HEK293T (cell line): ENCODE data around the gene SC5D.

Experiments
- CTCF ChIA-PET: fragments of 350-600 bp; formaldehyde crosslinking; extraction: SDS; loops from one replicate; lab custom pipeline; 2021; ENCODE audit warnings: antibody characterized with exemption, inconsistent platforms; lab: Yijun Ruan, JAX
- POLR2A ChIA-PET: fragments of 350-600 bp; formaldehyde crosslinking; extraction: SDS; loops from one replicate; lab custom pipeline; 2020; ENCODE audit warnings: antibody characterized with exemption, inconsistent platforms; lab: Yijun Ruan, JAX
- DNase-seq: peaks from one replicate; pipeline ENCODE4 v3.0.0; 2012; ENCODE audit warnings: mixed read lengths; ENCODE audit errors: extremely low spot score
- ARNT ChIP-seq: fragments of 450-650 bp; IDR thresholded peaks from 2 replicates; pipeline ENCODE4 v1.6.1; 2017; ENCODE audit warnings: mild to moderate bottlenecking
- BHLHE40 ChIP-seq: fragments of 450-650 bp; IDR thresholded peaks from 2 replicates; pipeline ENCODE4 v1.6.1; 2016; ENCODE audit warnings: mild to moderate bottlenecking, moderate library complexity, borderline replicate concordance
- CTBP1 ChIP-seq: fragments of 450-650 bp; IDR thresholded peaks from 2 replicates; pipeline ENCODE4 v1.6.1; 2016; ENCODE audit warnings: borderline replicate concordance
- ELF4 ChIP-seq: fragments of 450-650 bp; IDR thresholded peaks from 2 replicates; pipeline ENCODE4 v1.6.1; 2017; ENCODE audit warnings: antibody characterized with exemption
- FOXA1 ChIP-seq: fragments of 450-650 bp; IDR thresholded peaks from 2 replicates; pipeline ENCODE4 v1.6.1; 2016; ENCODE audit warnings: mild to moderate bottlenecking
- FOXK2 ChIP-seq: fragments of 450-650 bp; IDR thresholded peaks from 2 replicates; pipeline ENCODE4 v1.6.1; 2016; ENCODE audit warnings: mild to moderate bottlenecking
- FOXM1 ChIP-seq: fragments of 450-650 bp; IDR thresholded peaks from 2 replicates; pipeline ENCODE4 v1.6.1; 2017; ENCODE audit warnings: mild to moderate bottlenecking, borderline replicate concordance
- HDGF ChIP-seq: fragments of 450-650 bp; IDR thresholded peaks from 2 replicates; pipeline ENCODE4 v1.6.1; 2017; ENCODE audit warnings: antibody characterized with exemption, borderline replicate concordance
- L3MBTL2 ChIP-seq: fragments of 450-650 bp; conservative IDR thresholded peaks from 2 replicates; pipeline ENCODE4 v1.6.1; 2016; ENCODE audit warnings: mild to moderate bottlenecking
- LEF1 ChIP-seq: fragments of 450-650 bp; IDR thresholded peaks from 2 replicates; pipeline ENCODE4 v1.6.1; 2017; ENCODE audit warnings: mild to moderate bottlenecking, borderline replicate concordance
- NFRKB ChIP-seq: fragments of 450-650 bp; IDR thresholded peaks from 2 replicates; pipeline ENCODE4 v1.6.1; 2016; ENCODE audit warnings: mild to moderate bottlenecking, moderate library complexity
- SP1 ChIP-seq: fragments of 450-650 bp; IDR thresholded peaks from 2 replicates; pipeline ENCODE4 v1.6.1; 2017
- SUZ12 ChIP-seq: fragments of 450-650 bp; IDR thresholded peaks from 2 replicates; pipeline ENCODE4 v1.6.1; 2016; ENCODE audit warnings: mild to moderate bottlenecking
- TARDBP ChIP-seq: fragments of 450-650 bp; IDR thresholded peaks from 2 replicates; pipeline ENCODE4 v1.6.1; 2016
- ZNF384 ChIP-seq: fragments of 450-650 bp; IDR thresholded peaks from 2 replicates; pipeline ENCODE4 v1.6.1; 2016
- TF ChIP-seq, protein P1 (sequence below): fragments of 450-650 bp; IDR thresholded peaks from 2 replicates; pipeline ENCODE4 v1.6.1; 2016

The SC5D gene

DNA sequence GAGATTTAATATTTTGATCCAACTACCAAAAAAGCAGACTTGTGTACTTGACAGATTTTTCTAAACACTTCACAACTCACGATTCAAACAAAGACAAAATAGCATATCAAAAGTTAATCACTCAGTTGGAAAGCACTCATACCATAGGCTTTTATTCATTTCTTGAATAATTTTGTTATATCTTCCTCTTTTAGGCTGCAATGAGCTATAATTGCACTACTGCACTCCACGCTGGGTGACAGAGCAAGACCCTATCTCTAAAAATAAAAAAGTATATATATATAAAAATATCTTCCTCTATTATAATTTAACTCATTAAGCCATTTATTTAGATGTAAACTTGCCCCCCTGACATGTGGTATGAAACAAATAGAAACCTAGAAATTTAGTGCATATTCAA, 19.9 kb downstream of the SC5D start:
- ChIA-PET CTCF (no interaction called here), POLR2A (no interaction called here)
- TF ChIP-seq NFRKB (no peak), CTBP1 (no peak), HDGF (no peak), TARDBP (no peak), BHLHE40 (no peak), FOXK2 (no peak), FOXM1 (no peak), SP1 (no peak), LEF1 (no peak)
- TF ChIP-seq, protein P1, sequence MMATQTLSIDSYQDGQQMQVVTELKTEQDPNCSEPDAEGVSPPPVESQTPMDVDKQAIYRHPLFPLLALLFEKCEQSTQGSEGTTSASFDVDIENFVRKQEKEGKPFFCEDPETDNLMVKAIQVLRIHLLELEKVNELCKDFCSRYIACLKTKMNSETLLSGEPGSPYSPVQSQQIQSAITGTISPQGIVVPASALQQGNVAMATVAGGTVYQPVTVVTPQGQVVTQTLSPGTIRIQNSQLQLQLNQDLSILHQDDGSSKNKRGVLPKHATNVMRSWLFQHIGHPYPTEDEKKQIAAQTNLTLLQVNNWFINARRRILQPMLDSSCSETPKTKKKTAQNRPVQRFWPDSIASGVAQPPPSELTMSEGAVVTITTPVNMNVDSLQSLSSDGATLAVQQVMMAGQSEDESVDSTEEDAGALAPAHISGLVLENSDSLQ, result no peak
- no peak for DNase-seq

DNA sequence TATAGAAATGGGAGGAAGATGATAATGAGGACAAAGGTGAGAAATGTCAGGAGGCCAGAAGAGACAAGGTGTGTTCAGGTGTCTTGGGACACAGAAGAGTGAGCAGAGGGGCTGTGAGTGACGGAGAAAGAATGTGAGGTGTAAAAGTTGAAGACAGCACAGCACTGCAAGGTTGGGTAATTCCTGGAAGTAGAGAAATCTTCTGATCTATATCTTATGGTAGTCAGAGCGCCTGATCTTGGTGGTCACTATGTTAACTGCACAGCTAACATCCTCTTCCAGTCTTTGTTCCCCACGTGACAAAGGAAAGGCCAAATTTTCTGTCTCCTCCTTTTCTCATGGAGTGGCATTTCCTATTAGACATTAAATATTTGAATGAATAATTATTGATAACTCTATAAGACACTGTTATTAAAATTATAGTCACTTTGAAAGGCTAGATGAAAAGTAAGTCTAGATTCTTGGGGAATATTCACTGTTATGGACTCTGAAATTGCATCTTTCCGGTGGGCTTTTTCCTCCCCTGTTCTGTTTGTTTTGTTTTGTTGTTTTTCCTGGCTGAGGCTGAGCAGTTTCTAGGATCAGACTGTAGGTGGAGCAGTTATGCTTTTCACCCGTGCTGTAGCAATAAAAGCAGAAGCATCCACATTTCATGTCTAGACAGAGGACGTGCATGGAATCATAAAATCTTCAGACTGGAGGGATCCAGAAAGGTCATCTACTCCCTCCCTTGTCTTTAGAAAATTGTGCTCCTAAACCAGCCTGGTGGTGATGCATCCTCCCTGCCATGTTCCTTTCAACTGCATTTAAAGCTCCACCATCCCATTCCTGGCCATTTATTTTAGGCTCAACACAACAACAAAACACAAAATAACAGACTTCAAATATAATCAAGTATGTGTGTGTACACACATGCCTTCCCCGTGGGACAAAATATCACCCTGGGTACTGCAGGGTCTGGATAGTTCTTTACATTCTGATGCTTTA, 26.6 kb downstream of the SC5D start:
- TF ChIP-seq SUZ12, result no peak
- TF ChIP-seq, protein P1, result no peak
- no peak for TF ChIP-seq L3MBTL2
- TF ChIP-seq ELF4, result no peak
- TF ChIP-seq ARNT, result no peak
- TF ChIP-seq LEF1, result no peak
- TF ChIP-seq SP1, result no peak
- no peak for TF ChIP-seq FOXK2
- CTCF ChIA-PET, result interaction anchor here (0.6 to 1.1 kb wide), 4 partner anchors 20 to 1692 kb away, joined by 3 read pairs; no protein-coding TSS in a partner anchor
- DNase-seq, result peak; percentile 63
- POLR2A ChIA-PET, result no interaction called here

DNA sequence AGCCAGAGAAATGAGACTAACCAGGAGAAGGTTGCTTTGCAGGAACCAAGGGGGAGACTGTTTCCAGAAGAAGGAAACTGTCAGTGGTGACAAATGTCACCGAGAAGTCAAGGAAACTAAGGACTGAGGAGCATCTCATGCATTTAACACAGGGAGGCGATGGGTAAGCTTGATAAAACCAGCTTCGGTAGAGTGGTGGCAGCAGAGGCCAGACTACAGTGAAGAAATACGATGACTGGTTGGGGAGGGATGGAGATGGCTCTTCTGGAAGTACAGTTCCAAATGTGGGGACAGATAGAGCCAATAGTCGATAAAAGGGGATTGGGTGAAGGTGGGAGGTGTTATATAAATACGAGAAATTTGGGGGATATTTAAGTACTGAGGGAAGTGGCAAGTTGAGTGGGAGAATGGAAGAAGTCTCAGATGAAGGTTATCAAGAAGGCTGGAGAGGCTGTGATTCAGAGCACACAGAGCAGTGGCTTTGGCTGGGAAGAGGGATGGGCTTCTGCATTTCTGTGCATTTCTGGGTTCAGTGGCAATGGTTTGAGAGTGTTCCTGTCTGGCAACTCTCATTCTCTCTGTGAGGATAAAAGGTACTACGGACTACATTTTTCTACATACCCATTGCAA, 29.2 kb downstream of the SC5D start:
- POLR2A ChIA-PET, result no interaction called here
- TF ChIP-seq, protein P1, result no peak
- no peak for TF ChIP-seq HDGF
- no peak for TF ChIP-seq FOXA1
- TF ChIP-seq ELF4, result no peak
- no peak for TF ChIP-seq SUZ12
- TF ChIP-seq ARNT, result no peak
- no peak for TF ChIP-seq CTBP1
- TF ChIP-seq BHLHE40, result no peak
- CTCF ChIA-PET, result no interaction called here
- no peak for DNase-seq

DNA sequence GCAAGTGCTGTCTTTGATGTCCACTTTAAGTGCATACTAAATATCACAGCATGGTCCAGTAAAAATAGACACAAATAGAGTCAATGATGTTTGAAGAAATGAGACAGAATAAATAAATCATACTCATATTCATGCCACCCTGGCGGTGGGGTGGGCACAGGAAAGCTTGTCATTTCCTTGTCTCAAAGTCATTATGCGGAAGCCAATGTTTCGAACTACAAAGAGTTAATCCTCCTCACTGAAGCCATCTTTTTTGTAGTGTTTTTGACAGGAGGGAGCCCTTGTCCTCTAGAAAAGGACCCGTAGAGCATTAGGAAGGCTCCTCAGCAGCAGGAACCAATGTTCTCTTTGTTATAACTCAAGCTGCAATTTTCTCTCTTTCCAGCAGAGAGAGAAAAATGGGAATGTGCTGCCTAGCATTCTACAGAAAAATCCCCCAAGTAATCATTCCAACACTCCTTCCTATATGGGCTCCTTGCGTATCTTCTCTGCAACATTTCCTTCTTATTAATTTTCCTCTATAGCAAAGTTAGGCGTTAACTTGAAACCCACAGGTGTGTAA, 30.6 kb downstream of the SC5D start:
- no peak for DNase-seq
- ChIA-PET POLR2A (no interaction called here), CTCF (no interaction called here)

DNA sequence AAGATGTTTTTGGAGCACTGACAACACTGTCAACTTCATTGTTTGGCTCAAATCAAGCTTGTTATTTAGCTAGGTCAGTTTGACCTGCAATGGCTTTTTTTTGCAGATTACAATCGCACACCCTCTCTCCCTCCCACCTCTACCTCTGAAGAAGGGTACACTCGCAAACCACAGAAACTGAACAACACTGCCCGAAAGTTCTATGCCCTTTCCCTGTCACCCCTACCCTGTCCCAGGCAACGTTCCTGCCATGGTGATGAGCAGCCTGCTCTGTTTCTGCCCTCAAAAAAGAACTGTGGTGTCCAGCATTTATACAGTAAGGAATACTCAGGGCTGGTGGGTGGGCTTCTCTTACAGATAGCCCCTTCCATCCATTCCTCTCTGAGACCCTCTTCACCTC, 33.7 kb downstream of the SC5D start:
- TF ChIP-seq NFRKB (no peak), SUZ12 (no peak), HDGF (no peak), FOXA1 (no peak), FOXM1 (no peak), CTBP1 (no peak), FOXK2 (no peak), SP1 (no peak), BHLHE40 (no peak), L3MBTL2 (no peak), ELF4 (no peak), ZNF384 (no peak), LEF1 (no peak), ARNT (no peak), TARDBP (no peak)
- TF ChIP-seq, protein P1, result no peak
- ChIA-PET CTCF (no interaction called here), POLR2A (no interaction called here)
- no peak for DNase-seq

More for the DNA sequence above, 30.6 kb downstream of the SC5D start:
- TF ChIP-seq SUZ12 (no peak), FOXK2 (no peak), ZNF384 (no peak), TARDBP (no peak), SP1 (no peak), FOXM1 (no peak), CTBP1 (no peak)
- TF ChIP-seq, protein P1, result no peak
